Measurements from ENCODE around the gene ACOX3.
"Not testable (repeated sequence)": the region's sequence is repeated elsewhere in the genome, so short reads cannot be mapped to it uniquely, and the experiment has no call there.

ACOX3 gene

GRCh38 chr4:8349664-8350236 lies 90.8 kb downstream of the ACOX3 start:
- H3K27me3 ChIP-seq (replicated peaks in 2 of 5; ENCODE audit: control insufficient read depth in 4 of 5, insufficient read depth in 5 of 5, low read length in 4 of 5): no peaks in the 10 kb centered on the region
- ChIA-PET POLR2A (no interaction called here), CTCF (no interaction called here)
- H3K27ac ChIP-seq (ENCODE audit: insufficient read depth in 1 of 2, low read depth in 1 of 2, low read length in 2 of 2, poor library complexity in 1 of 2, severe bottlenecking in 2 of 2): no peak overlapping the region
- H3K9me3 ChIP-seq (ENCODE audit: control extremely low read depth in 1 of 5, control insufficient read depth in 4 of 5, insufficient read depth in 2 of 5, low read depth in 1 of 5, low read length in 4 of 5): peaks cover 0 to 5% (median 0%) of the 10 kb centered on the region in 5 experiments
- DNase-seq: no peak
- no peaks in the 10 kb centered on the region for H3K36me3 ChIP-seq (ENCODE audit: control insufficient read depth in 4 of 4, insufficient read depth in 4 of 4, low read length in 3 of 4)
- 92% methylated on average over 6 of the region's 7 CpGs for WGBS (ENCODE audit: insufficient coverage)
- peaks cover 0 to 16% (median 8%) of the 10 kb centered on the region in 4 experiments for H3K4me1 ChIP-seq (ENCODE audit: control extremely low read depth in 1 of 4, control insufficient read depth in 4 of 4, insufficient read depth in 4 of 4, low read length in 3 of 4)
- H3K4me3 ChIP-seq (ENCODE audit: control insufficient read depth in 1 of 7, extremely low read depth in 1 of 7, insufficient read depth in 4 of 7, low read depth in 2 of 7, low read length in 6 of 7): no peak overlapping the region

- POLR2A ChIA-PET; H3K27me3 ChIP-seq (replicated peaks in 2 of 5; ENCODE audit: control insufficient read depth in 4 of 5, insufficient read depth in 5 of 5, low read length in 4 of 5); H3K36me3 ChIP-seq (ENCODE audit: control insufficient read depth in 4 of 4, insufficient read depth in 4 of 4, low read length in 3 of 4); H3K27ac ChIP-seq (ENCODE audit: insufficient read depth in 1 of 2, low read depth in 1 of 2, low read length in 2 of 2, poor library complexity in 1 of 2, severe bottlenecking in 2 of 2); H3K9me3 ChIP-seq (ENCODE audit: control extremely low read depth in 1 of 5, control insufficient read depth in 4 of 5, insufficient read depth in 2 of 5, low read depth in 1 of 5, low read length in 4 of 5); H3K4me3 ChIP-seq (ENCODE audit: control insufficient read depth in 1 of 7, extremely low read depth in 1 of 7, insufficient read depth in 4 of 7, low read depth in 2 of 7, low read length in 6 of 7); DNase-seq: not testable (repeated sequence)
- peaks cover 0 to 15% (median 8%) of the 10 kb centered on the region in 4 experiments for H3K4me1 ChIP-seq (ENCODE audit: control extremely low read depth in 1 of 4, control insufficient read depth in 4 of 4, insufficient read depth in 4 of 4, low read length in 3 of 4)
- CTCF ChIA-PET: interaction anchor here (0.8 kb wide), 1 partner anchor 49 kb away, joined by 3 read pairs; no protein-coding TSS in a partner anchor
- WGBS (ENCODE audit: insufficient coverage): 93% methylated on average over 9 of the region's 11 CpGs
These were observed 91.3 kb downstream of the ACOX3 start for GRCh38 chr4:8349236-8349635.

GRCh38 chr4:8348071-8348470 lies 92.5 kb downstream of the ACOX3 start:
- ChIA-PET POLR2A (no interaction called here), CTCF (interaction anchor here (0.8 to 1.4 kb wide), 3 partner anchors 13 to 82 kb away, joined by 3 to 5 read pairs (median 3); no protein-coding TSS in a partner anchor)
- H3K4me1 ChIP-seq (ENCODE audit: control extremely low read depth in 1 of 4, control insufficient read depth in 4 of 4, insufficient read depth in 4 of 4, low read length in 3 of 4): peaks cover 0 to 14% (median 8%) of the 10 kb centered on the region in 4 experiments
- H3K27me3 ChIP-seq (replicated peaks in 2 of 5; ENCODE audit: control insufficient read depth in 4 of 5, insufficient read depth in 5 of 5, low read length in 4 of 5): no peaks in the 10 kb centered on the region
- no peak overlapping the region for H3K27ac ChIP-seq (ENCODE audit: insufficient read depth in 1 of 2, low read depth in 1 of 2, low read length in 2 of 2, poor library complexity in 1 of 2, severe bottlenecking in 2 of 2)
- H3K36me3 ChIP-seq (ENCODE audit: control insufficient read depth in 4 of 4, insufficient read depth in 4 of 4, low read length in 3 of 4): no peaks in the 10 kb centered on the region
- H3K9me3 ChIP-seq (ENCODE audit: control extremely low read depth in 1 of 5, control insufficient read depth in 4 of 5, insufficient read depth in 2 of 5, low read depth in 1 of 5, low read length in 4 of 5): no peaks in the 10 kb centered on the region
- 28% methylated on average over 6 of the region's 6 CpGs for WGBS (ENCODE audit: insufficient coverage)
- no peak overlapping the region for H3K4me3 ChIP-seq (ENCODE audit: control insufficient read depth in 1 of 7, extremely low read depth in 1 of 7, insufficient read depth in 4 of 7, low read depth in 2 of 7, low read length in 6 of 7)
- peak; percentile 29 to 81 (median 77) for DNase-seq

- Histone ChIP-seq H3K36me3 (ENCODE audit: control insufficient read depth in 4 of 4, insufficient read depth in 4 of 4, low read length in 3 of 4) (no peaks in the 10 kb centered on the region), H3K4me3 (ENCODE audit: control insufficient read depth in 1 of 7, extremely low read depth in 1 of 7, insufficient read depth in 4 of 7, low read depth in 2 of 7, low read length in 6 of 7) (no peak overlapping the region), H3K27me3 (replicated peaks in 2 of 5; ENCODE audit: control insufficient read depth in 4 of 5, insufficient read depth in 5 of 5, low read length in 4 of 5) (no peaks in the 10 kb centered on the region), H3K4me1 (ENCODE audit: control extremely low read depth in 1 of 4, control insufficient read depth in 4 of 4, insufficient read depth in 4 of 4, low read length in 3 of 4) (peaks cover 0 to 14% (median 8%) of the 10 kb centered on the region in 4 experiments), H3K27ac (ENCODE audit: insufficient read depth in 1 of 2, low read depth in 1 of 2, low read length in 2 of 2, poor library complexity in 1 of 2, severe bottlenecking in 2 of 2) (no peak overlapping the region), H3K9me3 (ENCODE audit: control extremely low read depth in 1 of 5, control insufficient read depth in 4 of 5, insufficient read depth in 2 of 5, low read depth in 1 of 5, low read length in 4 of 5) (no peaks in the 10 kb centered on the region)
- DNase-seq: peak in 1 of 3 donors; percentile 14
- WGBS (ENCODE audit: insufficient coverage): 81% methylated on average over 6 of the region's 7 CpGs
- CTCF ChIA-PET: interaction anchor here (0.8 to 1.6 kb wide), 4 partner anchors 13 to 81 kb away, joined by 3 to 5 read pairs (median 3); no protein-coding TSS in a partner anchor
- POLR2A ChIA-PET: no interaction called here
These were observed 92.9 kb downstream of the ACOX3 start for GRCh38 chr4:8347660-8348059.

- Histone ChIP-seq H3K27ac (ENCODE audit: insufficient read depth in 1 of 2, low read depth in 1 of 2, low read length in 2 of 2, poor library complexity in 1 of 2, severe bottlenecking in 2 of 2) (no peak overlapping the region), H3K4me3 (ENCODE audit: control insufficient read depth in 1 of 7, extremely low read depth in 1 of 7, insufficient read depth in 4 of 7, low read depth in 2 of 7, low read length in 6 of 7) (no peak overlapping the region), H3K4me1 (ENCODE audit: control extremely low read depth in 1 of 4, control insufficient read depth in 4 of 4, insufficient read depth in 4 of 4, low read length in 3 of 4) (peaks cover 0 to 14% (median 8%) of the 10 kb centered on the region in 4 experiments), H3K9me3 (ENCODE audit: control extremely low read depth in 1 of 5, control insufficient read depth in 4 of 5, insufficient read depth in 2 of 5, low read depth in 1 of 5, low read length in 4 of 5) (no peaks in the 10 kb centered on the region), H3K36me3 (ENCODE audit: control insufficient read depth in 4 of 4, insufficient read depth in 4 of 4, low read length in 3 of 4) (no peaks in the 10 kb centered on the region), H3K27me3 (replicated peaks in 2 of 5; ENCODE audit: control insufficient read depth in 4 of 5, insufficient read depth in 5 of 5, low read length in 4 of 5) (no peaks in the 10 kb centered on the region)
- ChIA-PET POLR2A (no interaction called here), CTCF (interaction anchor here (0.6 to 1.6 kb wide), 4 partner anchors 36 to 81 kb away, joined by 3 to 5 read pairs (median 3); no protein-coding TSS in a partner anchor)
- DNase-seq: no peak
- WGBS (ENCODE audit: insufficient coverage): 94% methylated on average over 14 of the region's 16 CpGs
These were observed 93.5 kb downstream of the ACOX3 start for GRCh38 chr4:8346838-8347605.

- H3K4me1 ChIP-seq (ENCODE audit: control extremely low read depth in 1 of 4, control insufficient read depth in 4 of 4, insufficient read depth in 4 of 4, low read length in 3 of 4): peaks cover 0 to 14% (median 8%) of the 10 kb centered on the region in 4 experiments
- DNase-seq: no peak
- no peak overlapping the region for H3K4me3 ChIP-seq (ENCODE audit: control insufficient read depth in 1 of 7, extremely low read depth in 1 of 7, insufficient read depth in 4 of 7, low read depth in 2 of 7, low read length in 6 of 7)
- WGBS (ENCODE audit: insufficient coverage): 94% methylated on average over 37 of the region's 39 CpGs
- ChIA-PET CTCF (interaction anchor here (1.6 kb wide), 1 partner anchor 63 kb away, joined by 3 read pairs; no protein-coding TSS in a partner anchor), POLR2A (no interaction called here)
- H3K9me3 ChIP-seq (ENCODE audit: control extremely low read depth in 1 of 5, control insufficient read depth in 4 of 5, insufficient read depth in 2 of 5, low read depth in 1 of 5, low read length in 4 of 5): no peaks in the 10 kb centered on the region
- no peak overlapping the region for H3K27ac ChIP-seq (ENCODE audit: insufficient read depth in 1 of 2, low read depth in 1 of 2, low read length in 2 of 2, poor library complexity in 1 of 2, severe bottlenecking in 2 of 2)
- H3K36me3 ChIP-seq (ENCODE audit: control insufficient read depth in 4 of 4, insufficient read depth in 4 of 4, low read length in 3 of 4): no peaks in the 10 kb centered on the region
- H3K27me3 ChIP-seq (replicated peaks in 2 of 5; ENCODE audit: control insufficient read depth in 4 of 5, insufficient read depth in 5 of 5, low read length in 4 of 5): no peaks in the 10 kb centered on the region
These were observed 94.3 kb downstream of the ACOX3 start for GRCh38 chr4:8345946-8346814.
